ENCODE results near the gene ABHD12.

ABHD12 gene

DNA sequence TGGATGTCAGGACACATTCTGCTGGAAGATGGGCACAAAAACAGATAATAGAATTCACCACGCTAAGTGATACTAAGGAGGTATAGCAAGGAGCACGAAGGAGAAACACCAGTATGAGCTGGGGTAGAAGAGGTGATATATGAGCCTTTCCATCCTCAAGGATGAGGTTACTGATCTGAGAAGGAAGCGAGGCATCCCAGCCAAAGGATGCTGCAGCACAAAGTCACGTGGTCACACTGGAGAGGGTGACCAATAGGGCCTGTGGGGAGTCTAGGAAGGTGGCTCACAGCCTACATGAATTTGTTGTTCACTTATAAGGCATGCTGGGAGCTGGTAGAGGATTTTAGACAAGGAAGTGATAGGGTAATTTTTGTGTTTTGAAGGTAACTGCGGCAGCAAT is 18.3 kb upstream of the ABHD12 start:
- DNase-seq (no peak), ATAC-seq (ENCODE audit: insufficient read depth, low read depth) (no peak)
- Histone ChIP-seq H2AFZ (ENCODE audit: low read depth, low read length) (no peak overlapping the region), H3K27me3 (ENCODE audit: insufficient read depth, low read length, poor library complexity) (no peaks in the 10 kb centered on the region), H4K20me1 (ENCODE audit: insufficient read depth, low read length) (peaks cover 13% of the 10 kb centered on the region; the same call in 1 of the 2 replicates), H3K9me3 (ENCODE audit: insufficient read depth, low read length, severe bottlenecking) (peaks cover 6% of the 10 kb centered on the region), H3K4me1 (ENCODE audit: insufficient read depth, low read length) (peaks cover 37% of the 10 kb centered on the region), H3K36me3 (ENCODE audit: insufficient read depth, low read length) (peaks cover 43% of the 10 kb centered on the region), H3K4me2 (ENCODE audit: insufficient read depth, low read length) (peak overlapping the region; percentile 80), H3K4me3 (ENCODE audit: low read depth in 1 of 2, low read length in 2 of 2) (peak overlapping the region; percentile 76 to 90; a peak in 3 of 4 replicates), H3K9ac (ENCODE audit: low read depth, low read length) (peak overlapping the region; percentile 84), H3K27ac (ENCODE audit: low read length) (peak overlapping the region; percentile 95), H3K79me2 (ENCODE audit: insufficient read depth, low read length) (peaks cover 63% of the 10 kb centered on the region)
- TF ChIP-seq, protein P1, sequence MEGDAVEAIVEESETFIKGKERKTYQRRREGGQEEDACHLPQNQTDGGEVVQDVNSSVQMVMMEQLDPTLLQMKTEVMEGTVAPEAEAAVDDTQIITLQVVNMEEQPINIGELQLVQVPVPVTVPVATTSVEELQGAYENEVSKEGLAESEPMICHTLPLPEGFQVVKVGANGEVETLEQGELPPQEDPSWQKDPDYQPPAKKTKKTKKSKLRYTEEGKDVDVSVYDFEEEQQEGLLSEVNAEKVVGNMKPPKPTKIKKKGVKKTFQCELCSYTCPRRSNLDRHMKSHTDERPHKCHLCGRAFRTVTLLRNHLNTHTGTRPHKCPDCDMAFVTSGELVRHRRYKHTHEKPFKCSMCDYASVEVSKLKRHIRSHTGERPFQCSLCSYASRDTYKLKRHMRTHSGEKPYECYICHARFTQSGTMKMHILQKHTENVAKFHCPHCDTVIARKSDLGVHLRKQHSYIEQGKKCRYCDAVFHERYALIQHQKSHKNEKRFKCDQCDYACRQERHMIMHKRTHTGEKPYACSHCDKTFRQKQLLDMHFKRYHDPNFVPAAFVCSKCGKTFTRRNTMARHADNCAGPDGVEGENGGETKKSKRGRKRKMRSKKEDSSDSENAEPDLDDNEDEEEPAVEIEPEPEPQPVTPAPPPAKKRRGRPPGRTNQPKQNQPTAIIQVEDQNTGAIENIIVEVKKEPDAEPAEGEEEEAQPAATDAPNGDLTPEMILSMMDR (IDR thresholded peaks at IDR 0.05; ENCODE audit: borderline replicate concordance, extremely low read depth, low read length, poor library complexity, severe bottlenecking), result no peak
- no peak for TF ChIP-seq EZH2 (IDR thresholded peaks at IDR 0.05; ENCODE audit: borderline replicate concordance, low read depth, low read length, severe bottlenecking)

DNA sequence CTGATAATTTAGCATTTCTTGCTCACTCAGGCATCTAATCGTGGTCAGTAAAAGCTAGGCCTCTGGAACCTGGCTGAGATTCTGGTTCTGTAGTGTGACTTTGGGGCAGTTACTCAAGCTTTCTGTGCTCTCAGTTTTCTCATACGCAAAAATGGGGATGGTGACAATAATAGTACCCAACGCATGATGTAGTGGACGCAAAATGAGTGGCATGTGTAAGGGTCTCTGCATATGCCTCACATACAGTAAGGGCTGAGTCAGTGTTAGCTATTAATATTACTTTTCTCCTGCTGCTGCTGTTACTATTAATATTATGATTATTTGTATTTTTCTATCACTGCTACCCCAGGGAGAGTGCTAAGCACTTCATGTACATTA is 17.5 kb upstream of the ABHD12 start:
- Histone ChIP-seq H3K9ac (ENCODE audit: low read depth, low read length) (peak overlapping the region; percentile 84), H3K27me3 (ENCODE audit: insufficient read depth, low read length, poor library complexity) (no peaks in the 10 kb centered on the region), H4K20me1 (ENCODE audit: insufficient read depth, low read length) (peaks cover 13% of the 10 kb centered on the region; the same call in 1 of the 2 replicates), H3K79me2 (ENCODE audit: insufficient read depth, low read length) (peaks cover 55% of the 10 kb centered on the region), H3K36me3 (ENCODE audit: insufficient read depth, low read length) (peaks cover 36% of the 10 kb centered on the region), H3K4me2 (ENCODE audit: insufficient read depth, low read length) (peak overlapping the region; percentile 80), H2AFZ (ENCODE audit: low read depth, low read length) (peak overlapping the region; percentile 91), H3K4me1 (ENCODE audit: insufficient read depth, low read length) (peaks cover 37% of the 10 kb centered on the region), H3K27ac (ENCODE audit: low read length) (peak overlapping the region; percentile 95), H3K4me3 (ENCODE audit: low read depth in 1 of 2, low read length in 2 of 2) (peak overlapping the region; percentile 76 to 90), H3K9me3 (ENCODE audit: insufficient read depth, low read length, severe bottlenecking) (peaks cover 14% of the 10 kb centered on the region)
- no peak for TF ChIP-seq EZH2 (IDR thresholded peaks at IDR 0.05; ENCODE audit: borderline replicate concordance, low read depth, low read length, severe bottlenecking)
- TF ChIP-seq, protein P1 (IDR thresholded peaks at IDR 0.05; ENCODE audit: borderline replicate concordance, extremely low read depth, low read length, poor library complexity, severe bottlenecking), result no peak
- DNase-seq, result no peak
- ATAC-seq (ENCODE audit: insufficient read depth, low read depth), result no peak

DNA sequence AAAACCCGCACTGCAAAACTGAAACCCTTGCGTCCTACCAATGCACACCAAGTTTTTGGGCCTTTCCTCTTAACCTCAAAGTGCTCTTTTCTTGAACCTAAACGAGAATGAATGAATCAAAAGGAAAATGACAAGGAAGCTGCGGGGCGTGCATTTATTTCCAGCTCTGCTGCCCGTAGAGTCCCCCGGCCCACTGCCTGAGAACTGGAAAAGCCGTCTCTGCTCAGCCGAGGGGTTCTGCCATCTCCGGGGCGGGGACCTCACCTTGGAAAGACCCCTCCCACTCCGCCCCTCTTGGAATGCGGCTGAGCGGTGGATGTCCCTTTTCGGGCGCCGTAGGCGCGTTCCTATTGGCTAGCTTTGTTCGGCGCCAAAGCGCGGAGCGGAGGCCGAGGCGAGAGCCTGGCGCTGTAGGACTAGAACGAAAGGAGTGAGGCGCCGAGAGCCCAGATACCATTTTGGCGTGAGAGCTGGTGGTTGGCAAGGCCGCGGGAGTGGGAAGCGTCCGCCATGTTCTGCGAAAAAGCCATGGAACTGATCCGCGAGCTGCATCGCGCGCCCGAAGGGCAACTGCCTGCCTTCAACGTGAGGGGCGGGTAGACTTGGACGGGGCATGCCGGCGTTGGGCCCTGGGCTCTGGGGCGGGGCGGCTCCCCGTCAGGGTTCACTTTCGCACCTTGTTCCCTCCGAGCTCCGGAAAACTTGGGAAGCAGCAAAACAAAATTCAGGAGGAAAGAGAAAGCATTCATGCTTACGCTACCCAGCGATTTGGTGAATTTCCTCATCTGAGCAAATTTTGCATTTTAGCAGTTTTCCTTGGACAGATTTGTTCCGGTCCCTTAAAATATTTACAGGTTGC is 16.9 kb upstream of the ABHD12 start, which contains the start of gene GINS1:
GINS1 (plus strand) TSS at position 363 of the 859 bp plus-strand sequence; CDS start at position 511, 148 bp downstream.
- DNase-seq (peak; percentile 98), ATAC-seq (ENCODE audit: insufficient read depth, low read depth) (peak; percentile 92)
- H3K79me2 ChIP-seq (ENCODE audit: insufficient read depth, low read length), result peaks cover 49% of the 10 kb centered on the region
- H3K4me2 ChIP-seq (ENCODE audit: insufficient read depth, low read length), result peak within 1 kb of the TSS; percentile 80
- H4K20me1 ChIP-seq (ENCODE audit: insufficient read depth, low read length), result peaks cover 13% of the 10 kb centered on the region; the same call in 1 of the 2 replicates
- peak within 1 kb of the TSS; percentile 91 for H2AFZ ChIP-seq (ENCODE audit: low read depth, low read length)
- peaks cover 37% of the 10 kb centered on the region for H3K4me1 ChIP-seq (ENCODE audit: insufficient read depth, low read length)
- H3K4me3 ChIP-seq (ENCODE audit: low read depth in 1 of 2, low read length in 2 of 2), result peak within 1 kb of the TSS; percentile 76 to 90
- peak within 1 kb of the TSS; percentile 84 for H3K9ac ChIP-seq (ENCODE audit: low read depth, low read length)
- H3K27ac ChIP-seq (ENCODE audit: low read length), result peak within 1 kb of the TSS; percentile 95
- H3K36me3 ChIP-seq (ENCODE audit: insufficient read depth, low read length), result peaks cover 30% of the 10 kb centered on the region
- H3K27me3 ChIP-seq (ENCODE audit: insufficient read depth, low read length, poor library complexity), result no peaks in the 10 kb centered on the region
- TF ChIP-seq, protein P1 (IDR thresholded peaks at IDR 0.05; ENCODE audit: borderline replicate concordance, extremely low read depth, low read length, poor library complexity, severe bottlenecking), result peak; percentile 26
- no peak for TF ChIP-seq EZH2 (IDR thresholded peaks at IDR 0.05; ENCODE audit: borderline replicate concordance, low read depth, low read length, severe bottlenecking)
- H3K9me3 ChIP-seq (ENCODE audit: insufficient read depth, low read length, severe bottlenecking), result peaks cover 20% of the 10 kb centered on the region

All from DND-41 (cell line).